Measurements from ENCODE around the gene KMT2B. TPM values are rescaled to one million over a fixed set of nuclear protein-coding genes. Genes with fewer than 3 reads are reported as not detected.
"Not testable (repeated sequence)": the region's sequence is repeated elsewhere in the genome, so short reads cannot be mapped to it uniquely, and the experiment has no call there.

The KMT2B gene
- total RNA-seq, 1 donor from 2014 or later = 36.6 TPM

DNA sequence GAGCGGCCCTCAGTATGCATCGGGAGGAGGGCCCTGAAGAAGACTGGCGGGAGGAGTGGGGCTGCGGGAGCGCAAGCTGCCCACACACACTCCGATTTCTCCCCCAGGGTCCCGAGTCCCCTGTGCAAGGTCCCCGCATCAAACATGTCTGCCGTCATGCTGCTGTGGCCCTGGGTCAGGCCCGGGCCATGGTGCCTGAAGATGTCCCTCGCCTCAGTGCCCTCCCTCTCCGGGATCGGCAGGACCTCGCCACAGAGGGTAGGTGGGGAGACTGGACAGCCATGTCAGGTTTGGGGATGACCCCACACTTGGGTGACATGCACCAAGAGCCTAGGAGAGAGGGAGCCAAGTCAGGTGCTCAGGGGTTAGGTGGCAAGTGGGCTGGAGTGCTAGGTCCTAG is 4.7 kb downstream of the KMT2B start:
- Histone ChIP-seq H3K4me3 (no peak overlapping the region), H3K27ac (no peak overlapping the region), H3K9me3 (no peaks in the 10 kb centered on the region), H3K27me3 (no peaks in the 10 kb centered on the region), H3K36me3 (peaks cover 72% of the 10 kb centered on the region), H3K4me1 (peaks cover 11% of the 10 kb centered on the region)
- TF ChIP-seq, protein P1, sequence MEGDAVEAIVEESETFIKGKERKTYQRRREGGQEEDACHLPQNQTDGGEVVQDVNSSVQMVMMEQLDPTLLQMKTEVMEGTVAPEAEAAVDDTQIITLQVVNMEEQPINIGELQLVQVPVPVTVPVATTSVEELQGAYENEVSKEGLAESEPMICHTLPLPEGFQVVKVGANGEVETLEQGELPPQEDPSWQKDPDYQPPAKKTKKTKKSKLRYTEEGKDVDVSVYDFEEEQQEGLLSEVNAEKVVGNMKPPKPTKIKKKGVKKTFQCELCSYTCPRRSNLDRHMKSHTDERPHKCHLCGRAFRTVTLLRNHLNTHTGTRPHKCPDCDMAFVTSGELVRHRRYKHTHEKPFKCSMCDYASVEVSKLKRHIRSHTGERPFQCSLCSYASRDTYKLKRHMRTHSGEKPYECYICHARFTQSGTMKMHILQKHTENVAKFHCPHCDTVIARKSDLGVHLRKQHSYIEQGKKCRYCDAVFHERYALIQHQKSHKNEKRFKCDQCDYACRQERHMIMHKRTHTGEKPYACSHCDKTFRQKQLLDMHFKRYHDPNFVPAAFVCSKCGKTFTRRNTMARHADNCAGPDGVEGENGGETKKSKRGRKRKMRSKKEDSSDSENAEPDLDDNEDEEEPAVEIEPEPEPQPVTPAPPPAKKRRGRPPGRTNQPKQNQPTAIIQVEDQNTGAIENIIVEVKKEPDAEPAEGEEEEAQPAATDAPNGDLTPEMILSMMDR (IDR thresholded peaks at IDR 0.05) = no peak
- ATAC-seq (no peak), DNase-seq (no peak)
- intact Hi-C loops (cut with DNase I) = no loop called here

DNA sequence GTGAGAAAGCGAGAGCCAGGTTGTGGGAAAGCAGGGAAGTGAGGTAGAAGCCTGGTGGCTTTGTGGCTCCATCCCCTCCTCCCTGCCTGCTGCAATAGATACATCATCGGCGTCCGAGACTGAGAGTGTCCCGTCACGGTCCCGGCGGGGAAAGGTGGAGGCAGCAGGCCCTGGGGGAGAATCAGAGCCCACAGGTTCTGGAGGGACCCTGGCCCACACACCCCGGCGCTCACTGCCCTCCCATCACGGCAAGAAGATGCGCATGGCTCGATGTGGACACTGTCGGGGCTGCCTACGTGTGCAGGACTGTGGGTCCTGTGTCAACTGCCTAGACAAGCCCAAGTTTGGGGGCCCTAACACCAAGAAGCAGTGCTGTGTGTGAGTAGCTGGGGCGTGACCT is 5.1 kb downstream of the KMT2B start:
- TF ChIP-seq, protein P1 (IDR thresholded peaks at IDR 0.05) = no peak
- DNase-seq (no peak), ATAC-seq (no peak)
- H3K4me1 ChIP-seq = peaks cover 11% of the 10 kb centered on the region
- intact Hi-C loops (cut with DNase I) = no loop called here
- H3K36me3 ChIP-seq = peaks cover 77% of the 10 kb centered on the region
- H3K27me3 ChIP-seq = no peaks in the 10 kb centered on the region
- H3K9me3 ChIP-seq = no peaks in the 10 kb centered on the region
- H3K27ac ChIP-seq = no peak overlapping the region
- H3K4me3 ChIP-seq = no peak overlapping the region

DNA sequence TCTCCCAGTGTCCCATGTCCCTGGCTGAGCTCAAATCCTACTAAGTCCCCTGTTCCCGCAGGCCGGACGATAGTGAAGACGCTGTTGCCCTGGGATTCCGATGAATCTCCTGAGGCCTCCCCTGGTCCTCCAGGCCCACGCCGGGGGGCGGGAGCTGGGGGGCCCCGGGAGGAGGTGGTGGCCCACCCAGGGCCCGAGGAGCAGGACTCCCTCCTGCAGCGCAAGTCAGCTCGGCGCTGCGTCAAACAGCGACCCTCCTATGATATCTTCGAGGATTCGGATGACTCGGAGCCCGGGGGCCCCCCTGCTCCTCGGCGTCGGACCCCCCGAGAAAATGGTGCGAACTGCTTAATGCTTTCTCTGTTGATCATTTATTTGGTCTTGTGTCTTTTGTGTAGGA is 5.9 kb downstream of the KMT2B start:
- TF ChIP-seq, protein P1 (IDR thresholded peaks at IDR 0.05) = no peak
- Histone ChIP-seq H3K4me1 (peaks cover 10% of the 10 kb centered on the region), H3K4me3 (no peak overlapping the region), H3K27me3 (no peaks in the 10 kb centered on the region), H3K36me3 (peaks cover 85% of the 10 kb centered on the region), H3K9me3 (no peaks in the 10 kb centered on the region), H3K27ac (no peak overlapping the region)
- intact Hi-C loops (cut with DNase I) = no loop called here
- ATAC-seq (no peak), DNase-seq (no peak)

DNA sequence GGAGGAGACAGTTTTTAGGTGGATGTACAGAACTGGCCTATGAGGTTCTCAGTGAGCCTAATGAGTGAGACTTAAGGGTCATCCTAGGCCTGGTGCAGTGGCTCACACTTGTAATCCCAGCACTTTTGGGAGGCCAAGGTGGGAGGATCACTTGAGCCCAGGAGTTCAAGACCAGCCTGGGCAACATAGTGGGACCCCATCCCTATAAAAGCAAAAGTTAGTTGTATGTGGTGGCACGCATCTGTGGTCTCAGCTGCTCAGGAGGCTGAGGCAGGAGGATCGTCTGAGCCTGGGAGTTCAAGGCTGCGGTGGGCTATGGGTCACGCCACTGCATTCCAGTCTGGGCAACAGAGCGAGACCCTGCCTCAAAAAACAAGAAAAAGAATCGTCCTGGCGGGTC is 6.3 kb downstream of the KMT2B start:
- DNase-seq; H3K4me1 ChIP-seq; intact Hi-C loops (cut with DNase I); ATAC-seq; H3K9me3 ChIP-seq; H3K27me3 ChIP-seq; H3K4me3 ChIP-seq; H3K27ac ChIP-seq: not testable (repeated sequence)
- peaks cover 89% of the 10 kb centered on the region for H3K36me3 ChIP-seq

DNA sequence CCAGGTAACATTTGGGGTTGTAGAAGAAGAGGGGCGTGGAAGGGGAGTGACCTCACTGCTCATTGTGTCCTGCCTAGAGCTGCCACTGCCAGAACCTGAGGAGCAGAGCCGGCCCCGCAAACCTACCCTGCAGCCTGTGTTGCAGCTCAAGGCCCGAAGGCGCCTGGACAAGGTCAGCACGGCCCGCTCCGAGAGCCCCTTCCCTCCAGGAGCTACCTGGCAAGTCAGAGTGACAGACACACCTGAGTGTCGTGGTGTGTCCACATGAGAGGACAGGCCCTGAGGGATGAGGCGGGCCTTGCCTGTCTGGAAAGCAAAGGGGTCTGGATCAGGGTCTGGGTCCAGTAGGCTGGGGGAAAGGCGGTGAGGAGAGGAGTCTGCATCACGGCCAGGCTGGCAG is 6.8 kb downstream of the KMT2B start:
- H3K4me1 ChIP-seq = peaks cover under 1% of the 10 kb centered on the region
- peaks cover 93% of the 10 kb centered on the region for H3K36me3 ChIP-seq

DNA sequence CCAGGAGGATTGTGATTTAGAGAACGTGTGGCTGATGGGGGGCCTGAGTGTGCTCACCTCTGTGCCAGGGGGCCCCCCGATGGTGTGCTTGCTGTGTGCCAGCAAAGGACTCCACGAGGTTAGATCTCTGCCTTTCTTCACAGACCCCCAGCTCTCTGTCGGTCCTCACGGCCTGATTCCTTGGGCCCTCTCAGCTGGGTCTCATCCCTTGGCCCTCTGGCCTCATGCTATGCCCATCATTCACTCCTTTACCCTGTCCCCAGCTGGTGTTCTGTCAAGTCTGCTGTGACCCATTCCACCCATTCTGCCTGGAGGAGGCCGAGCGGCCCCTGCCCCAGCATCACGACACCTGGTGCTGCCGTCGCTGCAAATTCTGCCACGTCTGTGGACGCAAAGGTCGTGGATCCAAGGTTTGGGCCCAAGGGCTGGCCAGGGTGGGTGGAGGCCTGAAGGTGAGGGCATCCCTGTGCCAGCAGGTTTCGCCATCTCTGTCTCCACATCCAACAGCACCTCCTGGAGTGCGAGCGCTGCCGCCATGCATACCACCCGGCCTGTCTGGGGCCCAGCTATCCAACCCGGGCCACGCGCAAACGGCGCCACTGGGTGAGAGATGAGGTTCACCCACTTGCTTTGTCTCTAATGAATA is 7.5 kb downstream of the KMT2B start:
- H3K27me3 ChIP-seq = no peaks in the 10 kb centered on the region
- H3K36me3 ChIP-seq = peaks cover 96% of the 10 kb centered on the region
- H3K4me3 ChIP-seq = no peak overlapping the region
- ATAC-seq (no peak), DNase-seq (no peak)
- TF ChIP-seq, protein P1 (IDR thresholded peaks at IDR 0.05) = no peak
- H3K4me1 ChIP-seq = no peaks in the 10 kb centered on the region
- H3K27ac ChIP-seq = no peak overlapping the region
- intact Hi-C loops (cut with DNase I) = no loop called here
- H3K9me3 ChIP-seq = no peaks in the 10 kb centered on the region

More for the DNA sequence above, 6.8 kb downstream of the KMT2B start:
- intact Hi-C loops (cut with DNase I) = no loop called here
- Histone ChIP-seq H3K27ac (no peak overlapping the region), H3K4me3 (no peak overlapping the region), H3K9me3 (no peaks in the 10 kb centered on the region), H3K27me3 (no peaks in the 10 kb centered on the region)
- ATAC-seq (no peak), DNase-seq (no peak)
- TF ChIP-seq, protein P1 (IDR thresholded peaks at IDR 0.05) = no peak

All from upper lobe of right lung (tissue), 1 donor.